ENCODE data around the gene CCDC71L.

- TF ChIP-seq CSRNP3 (CRISPR knock-in tag; IDR thresholded peaks at IDR 0.05) (no peak), POU6F1 (CRISPR knock-in tag; IDR thresholded peaks at IDR 0.05; ENCODE audit: borderline replicate concordance, low read depth) (no peak), ZNF70 (CRISPR knock-in tag; IDR thresholded peaks at IDR 0.05) (no peak), ESRRG (CRISPR knock-in tag; IDR thresholded peaks at IDR 0.05) (no peak), TSHZ2 (CRISPR knock-in tag; IDR thresholded peaks at IDR 0.05) (no peak), TCF4 (CRISPR knock-in tag; IDR thresholded peaks at IDR 0.05; ENCODE audit: borderline replicate concordance) (no peak), ZNF8 (CRISPR knock-in tag; IDR thresholded peaks at IDR 0.05) (no peak; the same call in 1 of the 2 replicates), TOX (CRISPR knock-in tag; IDR thresholded peaks at IDR 0.05; ENCODE audit: borderline replicate concordance) (no peak), PATZ1 (CRISPR knock-in tag; IDR thresholded peaks at IDR 0.05; ENCODE audit: borderline replicate concordance) (no peak), RARB (CRISPR knock-in tag; IDR thresholded peaks at IDR 0.05) (no peak), ZC3H10 (CRISPR knock-in tag; IDR thresholded peaks at IDR 0.05) (no peak), PPARA (CRISPR knock-in tag; IDR thresholded peaks at IDR 0.05; ENCODE audit: borderline replicate concordance) (no peak), ZNF565 (CRISPR knock-in tag; conservative IDR thresholded peaks at IDR 0.05; ENCODE audit: low read depth) (no peak)
Measured at GRCh38 chr7:106618480-106618879, 42.5 kb downstream of the CCDC71L start.
